Purkinje cell (primary cell): ENCODE measurements around the gene ABTB2. TPM values are rescaled to one million over a fixed set of nuclear protein-coding genes. Genes with fewer than 3 reads are reported as not detected.

ENCODE experiments used
- polyA plus RNA-seq: library from polyadenylated mRNA; unstranded; fragments of >200 nt; fragmentation: Nextera tagmentation; gene quantifications from 2 replicates; pipeline ENCODE4 v1.2.1, GENCODE V29; 2014

The ABTB2 gene
- polyA plus RNA-seq = 1.0 and 3.9 TPM in 2 replicates

DNA sequence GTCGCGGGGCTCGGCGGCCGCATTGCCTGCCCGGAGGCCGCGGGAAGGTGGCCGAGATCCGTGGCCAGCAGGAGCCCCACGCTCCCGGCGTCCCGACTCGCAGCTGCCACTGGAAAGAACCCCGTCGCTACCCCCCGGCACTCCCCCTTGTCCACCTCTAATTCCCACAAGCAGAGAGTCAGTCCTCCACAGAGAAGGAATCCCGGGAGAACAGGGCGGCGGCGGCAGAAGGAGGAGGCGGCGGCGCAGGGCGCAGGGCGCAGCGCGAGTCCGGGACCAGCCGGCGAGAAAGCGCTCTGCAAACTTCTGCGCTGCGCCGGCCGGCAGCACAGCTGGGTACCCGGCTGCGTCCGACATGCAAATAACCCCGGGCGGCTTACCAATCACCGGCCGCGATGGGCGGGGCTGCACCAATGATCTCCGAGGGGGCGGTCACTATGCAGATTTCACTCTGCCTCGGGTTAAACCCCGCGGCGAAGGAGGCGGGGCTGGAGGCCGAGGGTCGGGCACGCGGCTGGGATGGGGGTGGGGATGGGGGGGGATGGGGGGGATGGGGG, at the start of gene ABTB2:
ABTB2 (minus strand) TSS at position 310 of the 557 bp plus-strand sequence.

DNA sequence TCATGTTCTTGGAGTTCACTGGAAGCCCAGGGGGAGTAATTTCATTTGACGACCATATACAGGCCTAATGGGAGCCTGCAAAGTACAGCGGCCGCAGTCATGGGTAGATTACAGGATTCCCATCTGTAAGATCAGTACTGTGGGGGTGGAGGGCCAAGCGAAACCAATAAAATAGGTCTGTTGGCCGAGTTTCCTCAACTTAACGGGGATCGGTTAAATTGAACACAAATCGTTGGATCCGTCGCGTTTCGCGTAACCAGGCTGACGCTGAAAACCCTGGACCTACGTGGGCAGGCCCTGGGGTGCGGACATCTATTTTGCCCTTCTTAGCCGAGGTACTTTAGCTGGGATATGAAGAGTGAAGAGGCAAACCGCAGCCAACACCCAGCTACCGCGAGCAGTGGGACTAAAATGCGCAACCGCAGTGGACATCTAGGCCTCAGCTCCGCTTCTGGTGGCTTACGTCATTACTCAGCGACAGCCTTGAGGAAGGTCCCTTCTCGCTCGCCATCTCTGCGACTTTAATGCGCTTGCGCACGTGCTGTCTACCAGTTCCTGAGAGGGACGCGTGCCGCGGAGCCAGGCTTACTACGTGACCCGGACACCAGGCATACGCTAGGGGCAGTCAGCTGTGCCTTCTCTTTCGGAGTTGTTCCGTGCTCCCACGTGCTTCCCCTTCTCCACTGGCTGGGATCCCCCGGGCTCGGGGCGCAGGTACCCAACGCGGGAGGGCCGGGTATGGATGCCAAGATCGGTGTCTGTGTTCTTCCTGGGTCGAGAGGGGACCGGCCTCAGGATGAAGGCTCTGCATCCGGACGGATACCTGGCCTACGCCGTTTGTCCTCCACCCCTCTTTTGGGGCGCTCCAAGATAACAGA, 252.5 kb downstream of the ABTB2 start, which contains the start of gene NAT10:
NAT10 (plus strand) TSS at position 551 of the 878 bp plus-strand sequence. CDS start 2,597 bp downstream, outside the sequence.

Other genes with a start within 250 kb of the ABTB2 start
- gene CAT, start 80.9 kb upstream of the ABTB2 start, polyA plus RNA-seq = 10.2 and 15.3 TPM in 2 replicates
- not detected in 2 replicates for gene ELF5, start 155.8 kb upstream of the ABTB2 start, polyA plus RNA-seq